ENCODE measurements around the gene RC3H1.

RC3H1 gene

DNA sequence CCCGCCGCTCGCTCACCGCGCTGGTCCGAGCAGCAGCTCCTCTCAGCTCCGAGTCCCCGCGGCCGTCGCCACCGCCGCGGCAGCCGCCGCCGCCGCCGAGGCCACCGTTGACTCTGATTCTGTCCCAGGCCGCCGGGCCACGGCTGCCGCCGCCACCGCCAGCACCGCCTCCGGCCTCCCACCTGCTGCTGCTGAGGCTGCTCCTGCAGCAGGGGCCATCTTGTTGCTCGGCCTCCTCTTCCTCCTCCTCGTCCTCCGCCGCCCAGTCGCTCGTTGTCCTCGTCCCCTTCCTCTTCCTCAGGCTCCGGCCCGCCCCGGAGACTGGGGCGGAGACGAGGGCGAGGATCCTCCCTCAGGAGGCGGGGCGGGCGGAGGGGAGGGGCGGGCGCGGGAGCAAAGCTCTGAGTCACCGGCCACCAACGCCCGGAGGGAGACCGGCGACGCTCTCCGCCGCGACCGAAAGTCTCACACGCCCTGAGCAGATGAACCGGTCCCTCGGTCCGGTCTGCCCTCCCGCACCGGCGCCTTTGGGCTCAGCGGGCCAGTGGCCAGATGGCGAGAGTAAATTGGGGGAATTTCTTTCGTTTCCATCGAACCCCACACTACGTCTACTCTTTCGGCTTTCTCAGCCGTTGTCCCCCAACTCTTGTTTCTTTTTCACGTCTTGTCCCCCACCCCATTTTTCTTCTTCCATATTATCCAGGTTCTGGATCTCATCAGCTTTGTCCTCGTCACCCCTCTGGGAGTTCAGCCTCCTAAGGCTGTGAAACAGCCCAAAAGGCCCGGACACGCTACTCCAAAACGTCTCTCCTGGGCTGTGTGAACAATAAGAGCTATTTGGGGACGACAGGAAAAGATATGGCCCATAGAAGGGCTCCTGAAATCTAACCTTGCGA lies at the start of gene RC3H1 (continued):
- TF ChIP-seq, protein P1, sequence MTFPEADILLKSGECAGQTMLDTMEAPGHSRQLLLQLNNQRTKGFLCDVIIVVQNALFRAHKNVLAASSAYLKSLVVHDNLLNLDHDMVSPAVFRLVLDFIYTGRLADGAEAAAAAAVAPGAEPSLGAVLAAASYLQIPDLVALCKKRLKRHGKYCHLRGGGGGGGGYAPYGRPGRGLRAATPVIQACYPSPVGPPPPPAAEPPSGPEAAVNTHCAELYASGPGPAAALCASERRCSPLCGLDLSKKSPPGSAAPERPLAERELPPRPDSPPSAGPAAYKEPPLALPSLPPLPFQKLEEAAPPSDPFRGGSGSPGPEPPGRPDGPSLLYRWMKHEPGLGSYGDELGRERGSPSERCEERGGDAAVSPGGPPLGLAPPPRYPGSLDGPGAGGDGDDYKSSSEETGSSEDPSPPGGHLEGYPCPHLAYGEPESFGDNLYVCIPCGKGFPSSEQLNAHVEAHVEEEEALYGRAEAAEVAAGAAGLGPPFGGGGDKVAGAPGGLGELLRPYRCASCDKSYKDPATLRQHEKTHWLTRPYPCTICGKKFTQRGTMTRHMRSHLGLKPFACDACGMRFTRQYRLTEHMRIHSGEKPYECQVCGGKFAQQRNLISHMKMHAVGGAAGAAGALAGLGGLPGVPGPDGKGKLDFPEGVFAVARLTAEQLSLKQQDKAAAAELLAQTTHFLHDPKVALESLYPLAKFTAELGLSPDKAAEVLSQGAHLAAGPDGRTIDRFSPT (tag by site-specific recombination; IDR thresholded peaks at IDR 0.05), result no peak
- TF ChIP-seq ZSCAN16 (tag by site-specific recombination; IDR thresholded peaks at IDR 0.05) (no peak), ZFP41 (tag by site-specific recombination; IDR thresholded peaks at IDR 0.05; ENCODE audit: borderline replicate concordance) (no peak), ZNF311 (tag by site-specific recombination; IDR thresholded peaks at IDR 0.05; ENCODE audit: borderline replicate concordance) (no peak), MEIS1 (CRISPR knock-in tag; IDR thresholded peaks at IDR 0.05; ENCODE audit: borderline replicate concordance) (no peak), ZNF366 (tag by site-specific recombination; conservative IDR thresholded peaks at IDR 0.05) (no peak), SP7 (tag by site-specific recombination; IDR thresholded peaks at IDR 0.05) (peak; percentile 76), SP2 (tag by site-specific recombination; IDR thresholded peaks at IDR 0.05) (peak; percentile 97), ZNF600 (tag by site-specific recombination; IDR thresholded peaks at IDR 0.05) (peak; percentile 92), ZNF610 (tag by site-specific recombination; IDR thresholded peaks at IDR 0.05; ENCODE audit: borderline replicate concordance) (peak; percentile 70), WT1 (tag by site-specific recombination; IDR thresholded peaks at IDR 0.05) (peak; percentile 52), ZNF701 (tag by site-specific recombination; IDR thresholded peaks at IDR 0.05) (no peak), ZNF24 (tag by site-specific recombination; IDR thresholded peaks at IDR 0.05) (no peak), MYNN (tag by site-specific recombination; IDR thresholded peaks at IDR 0.05; ENCODE audit: borderline replicate concordance) (no peak), YY2 (tag by site-specific recombination; IDR thresholded peaks at IDR 0.05) (no peak), IKZF3 (tag by site-specific recombination; IDR thresholded peaks at IDR 0.05) (no peak; the same call in 1 of the 2 replicates), REPIN1 (tag by site-specific recombination; IDR thresholded peaks at IDR 0.05; ENCODE audit: low read depth) (no peak), ZIC2 (tag by site-specific recombination; IDR thresholded peaks at IDR 0.05) (no peak), GLIS2 (tag by site-specific recombination; IDR thresholded peaks at IDR 0.05) (peak; percentile 28; the same call in 1 of the 2 replicates)
- TF ChIP-seq, protein P2, sequence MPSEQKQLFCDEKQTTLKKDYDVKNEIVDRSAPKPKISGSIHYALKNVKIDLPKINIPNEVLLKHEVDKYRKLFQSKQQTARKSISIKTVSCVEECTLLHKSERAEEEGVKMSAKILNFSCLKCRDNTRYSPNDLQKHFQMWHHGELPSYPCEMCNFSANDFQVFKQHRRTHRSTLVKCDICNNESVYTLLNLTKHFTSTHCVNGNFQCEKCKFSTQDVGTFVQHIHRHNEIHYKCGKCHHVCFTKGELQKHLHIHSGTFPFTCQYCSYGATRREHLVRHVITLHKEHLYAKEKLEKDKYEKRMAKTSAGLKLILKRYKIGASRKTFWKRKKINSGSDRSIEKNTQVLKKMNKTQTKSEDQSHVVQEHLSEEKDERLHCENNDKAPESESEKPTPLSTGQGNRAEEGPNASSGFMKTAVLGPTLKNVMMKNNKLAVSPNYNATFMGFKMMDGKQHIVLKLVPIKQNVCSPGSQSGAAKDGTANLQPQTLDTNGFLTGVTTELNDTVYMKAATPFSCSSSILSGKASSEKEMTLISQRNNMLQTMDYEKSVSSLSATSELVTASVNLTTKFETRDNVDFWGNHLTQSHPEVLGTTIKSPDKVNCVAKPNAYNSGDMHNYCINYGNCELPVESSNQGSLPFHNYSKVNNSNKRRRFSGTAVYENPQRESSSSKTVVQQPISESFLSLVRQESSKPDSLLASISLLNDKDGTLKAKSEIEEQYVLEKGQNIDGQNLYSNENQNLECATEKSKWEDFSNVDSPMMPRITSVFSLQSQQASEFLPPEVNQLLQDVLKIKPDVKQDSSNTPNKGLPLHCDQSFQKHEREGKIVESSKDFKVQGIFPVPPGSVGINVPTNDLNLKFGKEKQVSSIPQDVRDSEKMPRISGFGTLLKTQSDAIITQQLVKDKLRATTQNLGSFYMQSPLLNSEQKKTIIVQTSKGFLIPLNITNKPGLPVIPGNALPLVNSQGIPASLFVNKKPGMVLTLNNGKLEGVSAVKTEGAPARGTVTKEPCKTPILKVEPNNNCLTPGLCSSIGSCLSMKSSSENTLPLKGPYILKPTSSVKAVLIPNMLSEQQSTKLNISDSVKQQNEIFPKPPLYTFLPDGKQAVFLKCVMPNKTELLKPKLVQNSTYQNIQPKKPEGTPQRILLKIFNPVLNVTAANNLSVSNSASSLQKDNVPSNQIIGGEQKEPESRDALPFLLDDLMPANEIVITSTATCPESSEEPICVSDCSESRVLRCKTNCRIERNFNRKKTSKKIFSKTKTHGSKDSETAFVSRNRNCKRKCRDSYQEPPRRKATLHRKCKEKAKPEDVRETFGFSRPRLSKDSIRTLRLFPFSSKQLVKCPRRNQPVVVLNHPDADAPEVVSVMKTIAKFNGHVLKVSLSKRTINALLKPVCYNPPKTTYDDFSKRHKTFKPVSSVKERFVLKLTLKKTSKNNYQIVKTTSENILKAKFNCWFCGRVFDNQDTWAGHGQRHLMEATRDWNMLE (tag by site-specific recombination; conservative IDR thresholded peaks at IDR 0.05; ENCODE audit: low read depth), result no peak
- TF ChIP-seq, protein P3, sequence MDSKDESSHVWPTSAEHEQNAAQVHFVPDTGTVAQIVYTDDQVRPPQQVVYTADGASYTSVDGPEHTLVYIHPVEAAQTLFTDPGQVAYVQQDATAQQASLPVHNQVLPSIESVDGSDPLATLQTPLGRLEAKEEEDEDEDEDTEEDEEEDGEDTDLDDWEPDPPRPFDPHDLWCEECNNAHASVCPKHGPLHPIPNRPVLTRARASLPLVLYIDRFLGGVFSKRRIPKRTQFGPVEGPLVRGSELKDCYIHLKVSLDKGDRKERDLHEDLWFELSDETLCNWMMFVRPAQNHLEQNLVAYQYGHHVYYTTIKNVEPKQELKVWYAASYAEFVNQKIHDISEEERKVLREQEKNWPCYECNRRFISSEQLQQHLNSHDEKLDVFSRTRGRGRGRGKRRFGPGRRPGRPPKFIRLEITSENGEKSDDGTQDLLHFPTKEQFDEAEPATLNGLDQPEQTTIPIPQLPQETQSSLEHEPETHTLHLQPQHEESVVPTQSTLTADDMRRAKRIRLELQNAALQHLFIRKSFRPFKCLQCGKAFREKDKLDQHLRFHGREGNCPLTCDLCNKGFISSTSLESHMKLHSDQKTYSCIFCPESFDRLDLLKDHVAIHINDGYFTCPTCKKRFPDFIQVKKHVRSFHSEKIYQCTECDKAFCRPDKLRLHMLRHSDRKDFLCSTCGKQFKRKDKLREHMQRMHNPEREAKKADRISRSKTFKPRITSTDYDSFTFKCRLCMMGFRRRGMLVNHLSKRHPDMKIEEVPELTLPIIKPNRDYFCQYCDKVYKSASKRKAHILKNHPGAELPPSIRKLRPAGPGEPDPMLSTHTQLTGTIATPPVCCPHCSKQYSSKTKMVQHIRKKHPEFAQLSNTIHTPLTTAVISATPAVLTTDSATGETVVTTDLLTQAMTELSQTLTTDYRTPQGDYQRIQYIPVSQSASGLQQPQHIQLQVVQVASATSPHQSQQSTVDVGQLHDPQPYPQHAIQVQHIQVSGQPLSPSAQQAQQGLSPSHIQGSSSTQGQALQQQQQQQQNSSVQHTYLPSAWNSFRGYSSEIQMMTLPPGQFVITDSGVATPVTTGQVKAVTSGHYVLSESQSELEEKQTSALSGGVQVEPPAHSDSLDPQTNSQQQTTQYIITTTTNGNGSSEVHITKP (tag by site-specific recombination; IDR thresholded peaks at IDR 0.05), result peak; percentile 95
- TF ChIP-seq, protein P4, sequence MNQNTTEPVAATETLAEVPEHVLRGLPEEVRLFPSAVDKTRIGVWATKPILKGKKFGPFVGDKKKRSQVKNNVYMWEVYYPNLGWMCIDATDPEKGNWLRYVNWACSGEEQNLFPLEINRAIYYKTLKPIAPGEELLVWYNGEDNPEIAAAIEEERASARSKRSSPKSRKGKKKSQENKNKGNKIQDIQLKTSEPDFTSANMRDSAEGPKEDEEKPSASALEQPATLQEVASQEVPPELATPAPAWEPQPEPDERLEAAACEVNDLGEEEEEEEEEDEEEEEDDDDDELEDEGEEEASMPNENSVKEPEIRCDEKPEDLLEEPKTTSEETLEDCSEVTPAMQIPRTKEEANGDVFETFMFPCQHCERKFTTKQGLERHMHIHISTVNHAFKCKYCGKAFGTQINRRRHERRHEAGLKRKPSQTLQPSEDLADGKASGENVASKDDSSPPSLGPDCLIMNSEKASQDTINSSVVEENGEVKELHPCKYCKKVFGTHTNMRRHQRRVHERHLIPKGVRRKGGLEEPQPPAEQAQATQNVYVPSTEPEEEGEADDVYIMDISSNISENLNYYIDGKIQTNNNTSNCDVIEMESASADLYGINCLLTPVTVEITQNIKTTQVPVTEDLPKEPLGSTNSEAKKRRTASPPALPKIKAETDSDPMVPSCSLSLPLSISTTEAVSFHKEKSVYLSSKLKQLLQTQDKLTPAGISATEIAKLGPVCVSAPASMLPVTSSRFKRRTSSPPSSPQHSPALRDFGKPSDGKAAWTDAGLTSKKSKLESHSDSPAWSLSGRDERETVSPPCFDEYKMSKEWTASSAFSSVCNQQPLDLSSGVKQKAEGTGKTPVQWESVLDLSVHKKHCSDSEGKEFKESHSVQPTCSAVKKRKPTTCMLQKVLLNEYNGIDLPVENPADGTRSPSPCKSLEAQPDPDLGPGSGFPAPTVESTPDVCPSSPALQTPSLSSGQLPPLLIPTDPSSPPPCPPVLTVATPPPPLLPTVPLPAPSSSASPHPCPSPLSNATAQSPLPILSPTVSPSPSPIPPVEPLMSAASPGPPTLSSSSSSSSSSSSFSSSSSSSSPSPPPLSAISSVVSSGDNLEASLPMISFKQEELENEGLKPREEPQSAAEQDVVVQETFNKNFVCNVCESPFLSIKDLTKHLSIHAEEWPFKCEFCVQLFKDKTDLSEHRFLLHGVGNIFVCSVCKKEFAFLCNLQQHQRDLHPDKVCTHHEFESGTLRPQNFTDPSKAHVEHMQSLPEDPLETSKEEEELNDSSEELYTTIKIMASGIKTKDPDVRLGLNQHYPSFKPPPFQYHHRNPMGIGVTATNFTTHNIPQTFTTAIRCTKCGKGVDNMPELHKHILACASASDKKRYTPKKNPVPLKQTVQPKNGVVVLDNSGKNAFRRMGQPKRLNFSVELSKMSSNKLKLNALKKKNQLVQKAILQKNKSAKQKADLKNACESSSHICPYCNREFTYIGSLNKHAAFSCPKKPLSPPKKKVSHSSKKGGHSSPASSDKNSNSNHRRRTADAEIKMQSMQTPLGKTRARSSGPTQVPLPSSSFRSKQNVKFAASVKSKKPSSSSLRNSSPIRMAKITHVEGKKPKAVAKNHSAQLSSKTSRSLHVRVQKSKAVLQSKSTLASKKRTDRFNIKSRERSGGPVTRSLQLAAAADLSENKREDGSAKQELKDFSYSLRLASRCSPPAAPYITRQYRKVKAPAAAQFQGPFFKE (tag by site-specific recombination; IDR thresholded peaks at IDR 0.05; ENCODE audit: borderline replicate concordance), result no peak
